KG1 (cell line): ENCODE data around the gene MTMR3.
"Not testable (repeated sequence)": the region's sequence is repeated elsewhere in the genome, so short reads cannot be mapped to it uniquely, and the experiment has no call there.

Experiments used
- DNase-seq: peaks from one replicate; lab custom pipeline; 2025; lab: John Stamatoyannopoulos, UW

The MTMR3 gene

DNA sequence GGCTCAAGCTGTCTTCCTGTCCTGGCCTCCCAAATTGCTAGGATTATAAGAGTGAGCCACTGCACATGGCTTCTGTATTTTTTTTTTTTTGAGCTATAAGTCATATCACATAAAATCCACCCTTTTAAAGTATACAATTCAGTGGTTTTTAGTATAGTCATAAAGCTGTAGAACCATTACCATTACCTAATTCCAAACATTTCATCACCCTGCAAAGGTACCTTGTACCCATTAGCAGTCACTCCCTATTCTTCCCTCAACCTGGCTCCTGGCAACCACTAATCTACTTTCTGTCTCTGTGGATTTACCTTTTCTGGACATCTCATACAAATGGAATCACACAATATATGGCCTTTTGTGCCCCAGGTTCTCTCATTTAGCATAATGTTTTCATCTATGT lies 84.5 kb downstream of the MTMR3 start:
- no peak for DNase-seq

DNA sequence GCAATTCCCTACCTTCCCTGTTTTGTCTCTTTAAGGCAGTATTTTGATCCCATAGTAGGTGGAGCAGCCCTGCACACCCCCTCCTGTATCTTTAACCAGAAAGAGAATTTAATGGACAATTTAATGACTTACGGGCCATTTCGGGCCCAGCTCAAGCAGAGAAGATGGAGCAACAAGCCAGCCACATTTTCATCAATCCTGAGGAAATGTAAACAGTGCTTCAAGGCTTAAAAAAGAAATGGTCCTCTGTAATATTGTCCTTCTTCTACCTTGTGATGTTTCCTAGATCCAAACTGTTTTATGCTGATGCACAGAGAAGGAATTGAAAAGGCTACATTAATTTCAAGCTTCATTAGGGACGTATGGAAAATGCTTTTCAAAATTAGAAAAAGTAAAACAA lies 88.6 kb downstream of the MTMR3 start:
- DNase-seq, result no peak

DNA sequence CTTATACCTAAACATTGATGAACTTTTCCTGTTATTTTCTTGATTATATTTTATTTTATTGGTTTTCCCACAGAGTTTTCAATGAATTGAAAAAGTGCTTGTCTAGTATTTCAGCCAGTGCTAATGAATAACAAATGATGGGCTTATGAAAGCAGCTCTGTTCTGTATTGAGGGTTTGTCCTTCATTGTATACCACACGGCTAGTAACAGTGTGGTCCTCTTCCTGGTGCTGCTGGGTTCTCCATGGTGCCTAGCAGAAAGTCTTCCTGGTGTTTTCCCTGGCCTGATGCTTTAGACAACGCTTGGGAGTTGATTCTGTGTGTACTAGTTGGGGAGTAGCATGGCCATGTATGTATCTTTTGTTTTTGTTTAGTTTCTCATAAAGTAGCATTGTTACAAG lies 89.1 kb downstream of the MTMR3 start:
- no peak for DNase-seq

DNA sequence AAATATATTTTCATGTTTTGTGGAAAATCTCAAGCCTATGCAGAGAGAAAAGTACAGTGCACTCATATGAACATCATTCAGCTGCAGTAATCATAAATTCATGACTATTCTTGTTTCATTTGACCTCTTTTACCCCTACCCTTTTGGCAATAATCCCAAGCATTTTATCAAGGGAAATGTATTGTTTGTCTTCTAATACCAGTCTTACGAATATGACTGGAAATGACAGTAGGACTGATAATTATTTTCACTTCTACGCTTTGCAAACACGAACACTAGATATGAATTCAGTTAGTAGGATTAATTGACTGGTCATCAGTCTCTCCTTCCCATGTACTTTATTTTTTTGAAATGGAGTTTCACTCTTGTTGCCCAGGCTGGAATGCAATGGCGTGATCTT lies 90.3 kb downstream of the MTMR3 start:
- no peak for DNase-seq

DNA sequence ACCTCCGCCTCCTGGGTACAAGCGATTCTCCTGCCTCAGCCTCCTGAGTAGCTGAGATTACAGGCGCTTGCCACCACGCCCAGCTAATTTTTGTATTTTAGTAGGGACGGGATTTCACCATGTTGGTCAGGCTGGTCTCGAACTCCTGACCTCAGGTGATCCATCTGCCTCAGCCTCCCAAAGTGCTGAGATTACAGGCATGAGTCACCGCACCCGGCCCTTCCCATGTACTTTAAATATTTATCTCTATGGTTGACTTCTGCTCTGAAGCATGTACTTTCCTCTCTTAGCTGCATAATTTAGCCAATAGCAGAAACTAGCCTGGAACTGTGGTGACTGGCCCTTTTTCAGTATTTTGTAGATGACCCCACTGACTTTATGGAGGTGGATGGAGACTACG lies 90.7 kb downstream of the MTMR3 start:
- DNase-seq, result not testable (repeated sequence)

DNA sequence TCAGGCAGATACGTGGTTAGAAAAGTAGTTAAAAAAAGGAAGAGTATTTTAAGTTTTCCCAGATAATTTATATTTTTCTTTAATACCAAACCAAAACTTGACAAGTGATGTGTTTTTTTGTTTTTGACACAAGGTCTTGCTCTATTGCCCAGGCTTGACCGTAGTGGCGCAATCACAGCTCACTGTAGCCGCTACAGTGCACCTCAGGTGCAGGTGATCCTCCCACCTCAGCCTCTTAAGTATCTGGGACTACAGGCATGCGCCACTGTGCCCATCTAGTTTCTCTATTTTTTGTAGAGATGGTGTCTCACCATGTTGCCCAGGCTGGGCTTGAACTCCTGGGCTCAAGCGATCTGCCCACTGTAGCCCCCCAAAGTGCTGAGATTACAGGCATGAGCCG lies 92.5 kb downstream of the MTMR3 start:
- no peak for DNase-seq

DNA sequence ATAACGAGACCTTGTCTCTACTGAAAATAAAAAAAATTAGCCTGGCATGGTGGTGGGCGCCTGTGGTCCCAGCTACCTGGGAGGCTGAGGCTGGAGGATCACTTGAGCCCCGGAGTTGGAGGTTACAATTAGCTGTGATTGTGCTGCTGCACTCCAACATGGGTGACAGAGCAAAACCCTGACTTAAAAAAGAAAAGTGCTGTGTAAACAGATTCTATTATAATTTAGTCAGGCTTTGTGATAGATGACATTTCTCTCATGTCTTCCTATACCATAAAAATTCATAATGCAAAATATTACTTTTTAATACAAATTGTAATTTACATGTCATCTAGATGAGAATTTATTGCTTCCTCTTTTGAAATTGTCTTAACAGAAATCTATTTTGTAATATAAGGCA lies 94.1 kb downstream of the MTMR3 start:
- DNase-seq, result no peak

DNA sequence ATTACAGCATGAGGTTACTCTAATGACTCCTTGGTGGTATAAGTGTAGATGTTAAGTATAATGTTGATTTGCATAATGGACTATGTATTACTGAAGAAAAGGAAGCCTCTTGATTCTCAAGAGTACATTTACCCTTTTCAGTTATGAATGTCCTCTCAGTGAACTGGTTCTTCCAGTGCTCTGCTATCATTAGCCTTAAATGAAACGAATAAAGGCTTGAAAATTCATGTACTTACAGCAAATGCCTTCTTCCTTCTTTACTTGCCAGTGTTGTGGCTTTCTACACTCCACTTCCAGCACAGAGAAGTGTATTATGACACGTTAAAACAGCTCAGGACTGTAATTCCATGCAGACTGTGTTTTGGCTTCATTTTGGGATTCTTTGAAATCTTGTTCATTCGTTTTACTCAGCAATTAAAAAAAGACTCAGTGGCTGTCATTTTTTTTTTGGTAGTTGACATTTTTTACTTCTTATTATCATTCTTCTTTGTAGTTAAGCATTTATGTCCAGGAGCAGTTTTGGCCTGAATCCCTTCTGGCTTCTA lies 96.9 kb downstream of the MTMR3 start:
- no peak for DNase-seq

DNA sequence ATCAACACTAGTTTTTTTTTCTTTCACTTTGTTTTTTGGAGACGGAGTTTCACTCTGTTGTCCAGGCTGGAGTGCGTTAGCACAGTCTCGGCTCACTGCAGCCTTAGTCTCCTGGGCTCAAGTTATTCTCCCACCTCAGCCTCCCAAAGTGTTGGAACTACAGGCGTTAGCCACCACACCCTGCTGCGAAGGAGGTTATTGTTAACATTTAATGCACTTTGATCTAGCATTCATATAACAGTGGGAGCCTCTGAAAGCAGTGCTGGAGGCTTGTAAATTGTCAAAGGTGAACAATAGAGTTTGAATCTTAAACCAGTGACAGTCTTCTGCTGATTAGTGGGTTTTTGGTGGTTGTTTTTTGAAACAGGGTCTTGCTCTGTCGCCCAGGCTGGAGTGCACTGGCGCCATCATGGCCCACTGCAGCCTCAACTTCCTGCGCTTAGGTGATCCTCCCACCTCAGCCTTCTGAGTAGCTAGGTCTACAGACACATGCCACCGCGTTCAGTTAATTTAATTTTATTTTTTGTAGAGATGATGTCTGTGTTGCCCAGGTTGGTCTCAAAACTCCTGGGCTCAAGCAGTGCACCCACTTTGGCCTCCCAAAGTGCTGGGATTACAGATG lies 100.4 kb downstream of the MTMR3 start:
- no peak for DNase-seq

DNA sequence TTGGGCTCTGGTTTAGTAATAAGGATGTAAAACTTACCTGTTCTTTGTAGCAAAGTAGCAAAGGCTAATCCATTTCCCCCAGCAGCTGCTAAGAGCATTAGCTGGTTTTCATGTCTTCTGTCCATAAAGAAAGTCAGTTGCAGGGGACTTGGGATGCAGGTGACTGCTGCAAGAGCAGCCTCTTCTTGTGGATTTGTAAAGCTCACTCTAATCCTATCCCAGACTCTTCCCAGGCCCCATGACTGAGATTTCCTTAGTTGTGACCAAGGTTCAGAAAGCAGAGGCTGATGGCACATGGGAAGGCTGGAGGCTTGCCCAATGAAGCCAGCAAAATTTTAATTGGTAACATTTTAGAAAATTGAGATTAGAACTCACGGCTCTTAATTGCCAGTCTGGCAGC lies 102.9 kb downstream of the MTMR3 start:
- DNase-seq, result no peak

DNA sequence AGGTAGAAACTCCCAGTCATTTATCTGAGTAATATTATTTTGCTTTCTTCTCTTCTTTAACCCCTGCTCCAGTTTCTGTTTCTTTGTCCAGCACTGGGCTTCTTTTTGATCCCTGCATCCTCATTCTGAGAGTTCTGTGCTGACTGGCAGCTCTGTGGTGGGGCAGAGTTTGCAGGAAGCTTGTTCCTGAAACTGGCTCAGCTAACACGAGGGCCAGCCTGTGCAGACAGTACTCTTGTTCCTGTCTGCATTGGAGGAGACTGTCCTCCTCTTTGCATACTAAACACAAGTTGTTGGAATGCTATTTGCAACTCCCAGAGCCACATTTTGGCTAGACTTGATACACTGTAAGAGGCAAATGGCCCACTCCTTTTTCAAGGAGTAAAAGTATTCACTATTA lies 104.2 kb downstream of the MTMR3 start:
- no peak for DNase-seq

DNA sequence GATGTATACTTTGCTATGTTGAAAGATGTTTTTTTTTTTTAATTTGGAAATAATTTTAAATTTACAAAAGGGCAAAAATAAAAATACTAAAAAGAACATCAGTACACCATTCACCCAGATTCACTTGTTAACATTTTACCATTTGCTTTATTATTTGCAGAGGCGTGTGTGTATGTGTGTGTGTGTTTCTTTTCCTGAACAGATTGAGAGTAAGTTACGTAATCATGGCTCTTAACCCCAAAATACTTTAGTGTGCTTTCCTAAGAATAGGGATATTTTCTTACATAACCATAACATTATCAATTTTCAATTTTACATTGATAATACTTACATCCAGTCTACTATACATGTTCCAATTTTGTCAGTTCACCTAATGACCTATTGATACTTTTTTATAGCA lies 105.7 kb downstream of the MTMR3 start:
- no peak for DNase-seq

DNA sequence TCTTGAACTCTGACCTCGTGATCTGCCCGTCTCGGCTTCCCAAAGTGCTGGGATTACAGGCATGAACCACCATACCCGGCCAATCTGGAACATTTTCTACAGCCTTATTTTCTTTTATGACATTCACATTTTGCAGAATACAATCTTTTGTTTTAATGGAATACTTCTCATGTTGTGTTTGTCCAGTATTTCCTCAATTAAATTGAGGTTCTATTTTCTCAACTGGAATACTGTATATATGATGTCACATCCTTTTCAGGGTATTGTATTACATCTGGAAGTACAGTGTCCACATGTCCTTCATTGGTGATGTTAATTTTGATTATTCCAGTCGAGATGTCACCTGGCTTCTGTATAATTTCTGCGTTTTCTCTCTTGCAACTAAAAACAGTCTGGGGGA lies 106.5 kb downstream of the MTMR3 start:
- DNase-seq, result no peak

DNA sequence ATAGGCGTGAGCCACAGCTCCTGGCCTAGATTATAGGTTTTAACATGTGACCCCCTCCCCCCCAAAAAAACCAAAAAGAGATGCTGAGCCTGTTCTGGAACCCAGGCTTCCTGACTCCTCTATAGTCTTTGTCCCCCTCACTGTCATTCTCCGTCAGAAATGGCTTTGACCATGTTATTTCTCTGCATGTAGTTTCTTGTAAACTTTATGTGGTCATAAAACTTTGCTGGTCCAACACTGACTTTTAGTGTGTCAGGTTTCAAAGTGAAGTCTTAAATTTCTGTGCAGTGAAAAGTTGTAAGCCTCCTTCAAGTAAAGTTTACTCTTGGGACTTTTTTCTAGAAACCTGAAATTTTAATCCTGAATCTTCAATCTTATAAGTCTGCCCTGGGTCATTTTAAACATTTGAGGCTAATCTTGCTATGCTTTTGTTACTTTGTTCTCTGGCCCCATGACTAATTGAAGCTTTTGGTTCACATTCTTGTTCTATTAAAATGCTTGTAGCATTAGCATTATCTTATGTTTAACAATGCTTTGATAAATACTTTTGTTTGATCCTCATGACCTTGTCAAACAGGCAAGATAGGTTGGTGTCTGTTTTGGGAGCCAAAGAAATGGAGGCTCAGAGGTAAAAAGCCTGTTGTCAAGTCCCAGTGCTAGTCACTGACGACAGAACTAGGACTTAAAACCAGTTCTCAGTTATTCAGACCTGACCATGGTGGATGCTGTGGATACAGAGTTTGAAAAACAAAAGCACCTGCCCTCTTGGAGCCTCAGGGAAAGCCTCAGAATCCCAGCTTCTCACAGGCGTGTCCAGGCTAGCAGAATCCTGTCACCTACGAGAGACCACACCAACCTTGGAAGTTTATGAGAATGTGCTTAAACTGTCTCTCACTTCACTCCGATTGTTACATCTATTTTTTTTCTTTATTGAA lies 109.6 kb downstream of the MTMR3 start:
- no peak for DNase-seq

DNA sequence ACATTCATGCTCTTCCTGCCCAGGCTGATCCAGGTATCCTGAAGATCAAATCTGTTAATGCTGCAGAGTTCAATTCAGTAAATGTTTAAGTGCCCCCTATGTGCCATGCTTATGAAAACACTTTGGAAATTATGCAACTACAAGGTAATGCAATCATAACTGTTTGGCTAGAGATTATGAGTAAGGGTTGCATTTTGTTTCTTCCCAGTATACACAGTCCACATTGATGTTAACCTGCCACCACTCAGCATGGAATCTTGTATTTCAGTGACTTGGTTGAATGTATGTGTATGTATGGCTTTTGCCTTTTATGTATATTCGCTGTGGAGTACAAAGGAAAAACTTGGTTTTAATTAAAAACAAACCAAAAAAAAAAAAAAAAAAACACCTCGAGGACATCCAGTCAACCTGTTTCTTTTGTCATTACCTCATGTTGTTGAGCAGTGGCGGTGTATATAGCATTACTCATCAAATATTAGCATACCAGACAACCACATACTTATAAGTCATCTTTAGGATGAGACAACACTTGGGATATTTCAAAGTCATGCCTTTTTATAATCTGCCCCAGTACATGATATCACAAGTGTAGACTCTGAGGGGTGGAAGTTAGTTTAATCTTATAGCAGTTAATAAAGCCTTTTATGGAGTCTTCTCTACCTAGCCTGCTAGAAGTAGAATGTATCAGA lies 111.2 kb downstream of the MTMR3 start:
- no peak for DNase-seq

DNA sequence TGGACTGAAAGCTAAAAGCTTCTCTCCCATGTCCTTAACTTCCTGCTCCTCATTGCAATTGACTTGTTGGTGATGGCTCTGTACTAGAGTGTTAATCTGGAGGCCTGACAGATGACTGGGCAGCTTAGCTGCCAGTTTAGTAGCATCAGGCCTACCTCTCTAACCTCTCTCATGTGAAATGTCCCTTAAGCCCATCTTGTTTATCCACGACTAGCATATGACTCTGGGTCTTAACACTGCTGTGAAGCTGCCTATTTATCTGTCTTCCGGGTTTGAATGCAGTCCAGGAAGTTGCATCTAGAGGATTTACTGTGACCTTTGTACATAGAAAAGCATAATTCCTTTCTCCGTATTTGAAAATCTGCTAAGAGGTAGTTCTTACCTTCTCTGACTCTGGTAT lies 112.0 kb downstream of the MTMR3 start:
- DNase-seq, result no peak

DNA sequence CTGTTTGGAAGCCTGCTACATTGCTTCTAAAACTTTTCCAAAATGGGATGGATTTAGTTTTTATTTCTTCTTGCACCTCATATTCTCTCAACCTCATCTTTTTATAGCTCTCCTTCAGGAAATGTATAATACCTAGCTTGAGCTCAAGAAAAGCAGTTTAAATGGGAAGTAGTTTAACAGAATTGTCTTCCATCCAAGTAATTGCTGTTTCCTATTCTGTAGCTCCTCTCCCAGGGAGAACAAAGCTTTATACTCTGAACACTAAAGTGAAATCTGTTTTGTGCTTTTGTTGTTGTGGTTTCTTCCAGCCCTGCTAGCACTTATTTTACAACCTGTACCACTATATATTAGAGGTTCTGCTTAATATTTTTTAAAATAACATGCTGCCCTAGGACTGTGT lies 114.1 kb downstream of the MTMR3 start:
- DNase-seq, result no peak

DNA sequence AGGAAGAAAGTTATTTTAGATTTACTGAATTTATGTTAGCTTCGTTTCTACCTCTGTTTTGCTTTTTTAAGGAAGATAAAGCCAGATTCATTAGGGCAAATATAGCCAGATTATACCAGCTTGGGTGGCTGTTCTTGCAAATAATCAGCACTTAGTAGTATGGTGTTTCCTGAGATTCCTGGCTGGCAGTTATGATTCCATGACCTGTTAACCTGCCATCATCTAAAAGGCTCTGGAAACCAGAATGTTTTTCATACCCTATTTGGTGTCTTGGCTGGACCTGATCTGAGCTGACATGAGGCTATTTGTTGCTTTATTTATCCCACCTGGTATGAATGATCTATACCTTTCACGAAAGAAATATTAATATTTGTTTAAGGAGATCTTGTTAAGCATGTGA lies 114.5 kb downstream of the MTMR3 start:
- no peak for DNase-seq

DNA sequence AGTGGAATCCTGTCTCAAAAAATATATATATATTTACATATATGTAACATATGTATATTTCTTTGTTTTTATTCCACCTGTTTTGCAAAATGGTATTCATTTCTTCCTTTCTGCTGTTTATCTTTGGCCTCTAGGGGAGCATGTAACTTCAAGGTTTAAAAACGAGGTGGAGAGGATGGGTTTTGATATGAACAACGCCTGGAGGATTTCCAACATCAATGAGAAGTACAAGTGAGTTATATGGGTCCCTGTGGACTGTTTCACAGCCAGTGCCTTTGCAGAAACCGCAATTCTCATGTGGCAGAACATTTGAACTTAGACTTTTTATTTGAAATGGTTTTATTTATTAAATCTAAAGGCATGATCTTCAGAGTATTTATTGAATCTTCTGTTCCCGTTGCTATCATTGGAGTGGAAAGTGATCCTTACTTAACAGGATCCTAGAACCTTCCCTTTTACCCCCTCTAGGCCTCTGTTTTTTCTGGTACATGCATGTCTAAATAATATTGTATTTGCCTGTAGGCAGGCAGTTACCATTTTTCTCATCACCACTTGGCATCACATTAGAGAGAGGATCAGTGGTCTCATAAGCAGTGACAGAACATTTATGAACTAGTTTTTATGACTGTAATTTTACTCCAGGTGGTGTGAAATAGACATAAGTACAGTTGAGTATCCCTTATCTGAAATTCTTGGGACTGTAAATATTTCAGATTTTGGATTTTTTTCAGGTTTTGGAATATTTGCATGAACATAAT lies 115.8 kb downstream of the MTMR3 start:
- no peak for DNase-seq

DNA sequence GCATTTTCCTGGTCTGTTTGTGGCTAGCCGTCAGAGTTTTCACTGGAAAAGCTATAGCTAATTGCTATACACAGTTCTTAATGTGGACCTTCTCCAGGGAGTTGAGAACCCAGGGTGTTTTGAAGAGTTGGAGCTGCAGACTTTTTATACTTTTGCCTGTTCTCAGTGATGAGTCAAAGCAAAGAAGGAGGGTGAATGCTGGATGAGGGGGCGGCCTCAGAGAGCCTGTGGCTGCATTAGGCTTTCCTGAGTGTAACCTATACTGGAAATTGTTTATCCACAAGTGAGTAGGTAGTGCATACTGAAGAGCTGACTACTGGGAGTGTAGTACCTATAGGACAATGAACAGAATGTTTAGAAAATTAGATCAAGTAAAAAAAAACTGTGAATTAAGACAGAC lies 117.6 kb downstream of the MTMR3 start:
- DNase-seq, result no peak

DNA sequence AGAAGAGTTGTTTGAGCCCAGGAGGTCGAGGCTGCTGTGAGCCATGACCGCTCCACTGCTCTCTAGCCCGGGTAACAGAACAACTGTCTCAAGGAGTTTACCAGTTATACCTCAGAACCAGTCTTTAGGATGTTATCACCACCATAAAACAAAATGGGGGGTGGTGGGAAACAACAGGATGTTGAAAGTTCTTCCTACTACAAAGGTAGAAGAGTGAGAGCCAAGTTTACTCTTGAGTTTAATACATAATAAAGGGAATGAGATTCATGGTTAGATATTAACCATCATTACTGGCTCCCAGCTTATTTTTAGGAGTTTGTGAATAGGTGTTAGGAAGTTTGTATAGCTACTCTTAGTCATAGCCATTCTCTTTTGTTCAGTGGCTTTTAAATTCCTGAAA lies 118.5 kb downstream of the MTMR3 start:
- no peak for DNase-seq

DNA sequence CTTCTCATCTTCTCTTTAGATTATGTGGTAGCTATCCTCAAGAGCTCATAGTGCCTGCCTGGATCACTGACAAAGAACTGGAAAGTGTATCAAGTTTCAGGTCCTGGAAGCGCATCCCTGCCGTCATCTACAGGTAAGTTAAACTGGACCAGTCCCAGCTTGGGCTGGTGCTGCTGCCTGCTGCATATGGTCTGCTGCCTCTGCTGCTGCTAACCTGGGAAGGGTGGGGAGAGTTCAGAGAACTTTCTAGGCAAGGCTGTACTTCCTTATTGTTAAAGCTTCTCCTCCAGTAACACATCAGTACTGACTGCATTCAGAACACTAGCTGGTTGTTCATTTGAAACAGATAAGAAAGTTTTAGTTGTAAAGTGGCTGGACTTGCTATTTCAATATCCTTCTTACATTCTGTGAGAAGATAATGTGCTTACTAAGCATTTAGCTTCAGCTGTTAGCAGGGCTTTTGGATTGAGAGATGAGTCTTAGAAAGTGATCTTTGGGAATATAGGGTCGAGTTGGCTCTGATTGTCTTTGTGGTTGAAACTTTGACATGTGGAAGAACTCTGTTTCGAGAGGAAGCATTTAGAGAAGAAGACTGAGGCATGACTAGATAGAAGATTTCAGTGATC lies 120.0 kb downstream of the MTMR3 start:
- no peak for DNase-seq
